Right cardiac atrium (tissue), 5 donors: Measurements from ENCODE around the gene DNAI1. TPM values are rescaled to one million over a fixed set of nuclear protein-coding genes. Genes with fewer than 3 reads are reported as not detected.
A peak's percentile ranks its signal among the peaks of the same experiment; 100 is the strongest.

Experiments used
- ATAC-seq, 2 donors: fragments of 200-7000 bp; cut with Tn5 transposase; one replicate each; pipeline versions ENCODE4 v1.8.0 to v1.9.1; 2020; ENCODE audit warnings: moderate library complexity in 2 of 2, mild to moderate bottlenecking in 1 of 2
- DNase-seq, 3 donors: peaks; one replicate each; pipeline ENCODE4 v3.0.0-alpha.2; 2020
- H3K27ac ChIP-seq: one replicate; pipeline ENCODE4 v1.5.1; 2013; ENCODE audit warnings: mild to moderate bottlenecking, low read length, control low read depth, moderate library complexity
- H3K27me3 ChIP-seq: one replicate; pipeline ENCODE4 v1.6.1; 2013; ENCODE audit not compliant: control insufficient read depth, insufficient read depth
- H3K4me1 ChIP-seq: one replicate; pipeline ENCODE4 v1.6.1; 2013; ENCODE audit warnings: low read length; ENCODE audit not compliant: control insufficient read depth, insufficient read depth
- H3K4me3 ChIP-seq: one replicate; pipeline ENCODE4 v1.5.1; 2013; ENCODE audit warnings: low read length, control low read depth
- H3K9me3 ChIP-seq: one replicate; pipeline ENCODE4 v1.6.1; 2013; ENCODE audit warnings: low read length; ENCODE audit not compliant: control insufficient read depth
- WGBS: extraction: QIAGEN DNeasy Blood & Tissue Kit; methylation state at CpG from one replicate; pipeline ENCODE4 v1.1.7; 2013; 5-methylcytosine and 5-hydroxymethylcytosine counted together
- intact Hi-C, 4 donors: fragments of 100-400 bp; cut with DNase I; formaldehyde crosslinking; loops; one replicate each; pipeline versions ENCODE4 v1.11.0 to v1.14.0; 2022 to 2023
- polyA plus RNA-seq: library from polyadenylated mRNA; stranded (reverse); fragments of 200-250 nt; gene quantifications from one replicate; pipeline ENCODE4 v1.2.3, GENCODE V29; 2013
- total RNA-seq, 4 donors: library from RNA; stranded (reverse); fragmentation: NEBNext Ultra II Directional; extraction: Animal tissue kit (Norgen Biotek cat#: 25700); gene quantifications; one replicate each; pipeline ENCODE4 v1.2.1, GENCODE V29; 2021
- donor health status: healthy with polysubstance abuse.
- donor health status: DM: no; HTN: yes; CAD: no.
- donor health status: DM: no; HTN: no; CAD: no.
- donor health status: DM: no; HTN: yes; CAD: no; lungs with severe emphysema.
- donor health status: DM: yes; HTN: yes; CAD: no.

The DNAI1 gene
- total and polyA plus RNA-seq, 5 donors = 0.16 TPM; not detected in 4

GRCh38 chr9:34513567-34514214, 55.1 kb downstream of the DNAI1 start:
- no peak overlapping the region for H3K27ac ChIP-seq
- DNase-seq (peak in 1 of 3 donors; percentile 66), ATAC-seq (no peak)
- no peaks in the 10 kb centered on the region for H3K4me1 ChIP-seq
- no peaks in the 10 kb centered on the region for H3K27me3 ChIP-seq
- WGBS = 60% methylated on average over 2 of the region's 2 CpGs
- no peak overlapping the region for H3K4me3 ChIP-seq
- intact Hi-C loops = no loop called here
- H3K9me3 ChIP-seq = no peaks in the 10 kb centered on the region

- Histone ChIP-seq H3K27me3 (no peaks in the 10 kb centered on the region), H3K4me3 (no peak overlapping the region), H3K27ac (no peak overlapping the region), H3K9me3 (no peaks in the 10 kb centered on the region), H3K4me1 (no peaks in the 10 kb centered on the region)
- DNase-seq = no peak
- intact Hi-C loops = no loop called here
- no peak for ATAC-seq
- WGBS = 87% methylated on average over 8 of the region's 8 CpGs
Observed at GRCh38 chr9:34514401-34514800, 55.8 kb downstream of the DNAI1 start.

- Histone ChIP-seq H3K4me1 (no peaks in the 10 kb centered on the region), H3K27me3 (no peaks in the 10 kb centered on the region), H3K9me3 (no peaks in the 10 kb centered on the region), H3K4me3 (no peak overlapping the region), H3K27ac (no peak overlapping the region)
- no peak for DNase-seq
- WGBS = 91% methylated on average over 3 of the region's 3 CpGs
- intact Hi-C loops = no loop called here
- no peak for ATAC-seq
Observed at GRCh38 chr9:34514816-34515215, 56.2 kb downstream of the DNAI1 start.

GRCh38 chr9:34515959-34516358, 57.4 kb downstream of the DNAI1 start:
- DNase-seq (no peak), ATAC-seq (no peak)
- 92% methylated on average over 3 of the region's 3 CpGs for WGBS
- Histone ChIP-seq H3K9me3 (no peaks in the 10 kb centered on the region), H3K27ac (no peak overlapping the region), H3K27me3 (no peaks in the 10 kb centered on the region), H3K4me1 (no peaks in the 10 kb centered on the region), H3K4me3 (no peak overlapping the region)
- intact Hi-C loops = no loop called here

- intact Hi-C loops = no loop called here
- DNase-seq (no peak), ATAC-seq (no peak)
- Histone ChIP-seq H3K4me1 (no peaks in the 10 kb centered on the region), H3K4me3 (no peak overlapping the region), H3K9me3 (no peaks in the 10 kb centered on the region), H3K27ac (no peak overlapping the region), H3K27me3 (no peaks in the 10 kb centered on the region)
- 88% methylated on average over 7 of the region's 7 CpGs for WGBS
Observed at GRCh38 chr9:34517185-34517584, 58.6 kb downstream of the DNAI1 start.

GRCh38 chr9:34518110-34518616, 59.6 kb downstream of the DNAI1 start:
- no peak overlapping the region for H3K4me3 ChIP-seq
- DNase-seq (no peak), ATAC-seq (no peak)
- 85% methylated on average over 6 of the region's 6 CpGs for WGBS
- no peak overlapping the region for H3K27ac ChIP-seq
- intact Hi-C loops = no loop called here
- H3K4me1 ChIP-seq = no peaks in the 10 kb centered on the region
- H3K9me3 ChIP-seq = no peaks in the 10 kb centered on the region
- H3K27me3 ChIP-seq = no peaks in the 10 kb centered on the region

GRCh38 chr9:34518896-34519295, 60.3 kb downstream of the DNAI1 start:
- Histone ChIP-seq H3K27ac (no peak overlapping the region), H3K9me3 (no peaks in the 10 kb centered on the region), H3K27me3 (no peaks in the 10 kb centered on the region), H3K4me1 (no peaks in the 10 kb centered on the region), H3K4me3 (no peak overlapping the region)
- no peak for DNase-seq
- ATAC-seq = no peak
- WGBS = 87% methylated on average over 2 of the region's 2 CpGs
- intact Hi-C loops = no loop called here

- DNase-seq = no peak
- H3K4me1 ChIP-seq = no peaks in the 10 kb centered on the region
- H3K27me3 ChIP-seq = no peaks in the 10 kb centered on the region
- intact Hi-C loops = no loop called here
- H3K4me3 ChIP-seq = no peak overlapping the region
- WGBS = 93% methylated on average over 2 of the region's 2 CpGs
- H3K9me3 ChIP-seq = no peaks in the 10 kb centered on the region
- no peak for ATAC-seq
- no peak overlapping the region for H3K27ac ChIP-seq
Observed at GRCh38 chr9:34519321-34520020, 60.9 kb downstream of the DNAI1 start.

- H3K27me3 ChIP-seq = no peaks in the 10 kb centered on the region
- intact Hi-C loops = no loop called here
- H3K4me3 ChIP-seq = no peak overlapping the region
- no peaks in the 10 kb centered on the region for H3K9me3 ChIP-seq
- no peaks in the 10 kb centered on the region for H3K4me1 ChIP-seq
- DNase-seq = no peak
- no peak for ATAC-seq
- no peak overlapping the region for H3K27ac ChIP-seq
- 87% methylated on average over 6 of the region's 6 CpGs for WGBS
Observed at GRCh38 chr9:34520096-34520495, 61.5 kb downstream of the DNAI1 start.

GRCh38 chr9:34520505-34521385, 62.1 kb downstream of the DNAI1 start:
- no peaks in the 10 kb centered on the region for H3K27me3 ChIP-seq
- no peak for ATAC-seq
- no peaks in the 10 kb centered on the region for H3K9me3 ChIP-seq
- H3K27ac ChIP-seq = no peak overlapping the region
- H3K4me3 ChIP-seq = no peak overlapping the region
- H3K4me1 ChIP-seq = no peaks in the 10 kb centered on the region
- 94% methylated on average over 6 of the region's 6 CpGs for WGBS
- no peak for DNase-seq
- intact Hi-C loops = no loop called here
